HCT116 (cell line): Measurements from ENCODE around the gene GOLGA1. TPM values are rescaled to one million over a fixed set of nuclear protein-coding genes. Genes with fewer than 3 reads are reported as not detected.

ENCODE experiments used
- ATAC-seq: fragments of 200-7000 bp; cut with Tn5 transposase; 2 replicates; pipeline ENCODE4 v1.9.1; 2020; ENCODE audit warnings: mild to moderate bottlenecking, moderate library complexity
- BruUV-seq: library from RNA; stranded (reverse); fragments of 400-500 nt; replicated peaks from 2 replicates; lab custom pipeline; 2021; lab: Mats Ljungman, UMichigan
- CTCF ChIA-PET: fragments of 300-600 bp; sonication (Branson Sonifier 250); formaldehyde crosslinking; loops from one replicate; lab custom pipeline; 2021; ENCODE audit warnings: antibody characterized with exemption; lab: Charles Lee
- POLR2A ChIA-PET: fragments of 300-600, 350-600 bp; sonication (Branson Sonifier 250); formaldehyde crosslinking; loops from one replicate; lab custom pipeline; 2021; ENCODE audit warnings: antibody characterized with exemption; lab: Charles Lee
- RAD21 ChIA-PET, 2 experiments: fragments of 300-600 bp; sonication (Branson Sonifier 250); formaldehyde crosslinking; loops; one replicate each; lab custom pipeline; 2023; ENCODE audit warnings: low total read pairs in 2 of 2; ENCODE audit not compliant: uncharacterized antibody in 2 of 2, unreplicated experiment in 2 of 2, low non-redundant PET in 1 of 2; lab: Charles Lee
- DNase-seq: peaks from one replicate; pipeline ENCODE4 v3.0.0-alpha.2; 2010; ENCODE audit warnings: low read depth, low spot score
- H2AFZ ChIP-seq: fragments of 200-600 bp; shearing (Covaris generic), sonication (generic); 2 replicates; pipeline ENCODE4 v1.6.1; 2017; ENCODE audit warnings: low read depth, mixed run types, mixed read lengths, antibody characterized with exemption, low read length; ENCODE audit not compliant: poor library complexity, severe bottlenecking
- H3K27ac ChIP-seq: 2 replicates; pipeline ENCODE4 v1.5.1; 2012; ENCODE audit warnings: low read depth, low read length
- H3K27me3 ChIP-seq: fragments of 200-600 bp; sonication (generic); 2 replicates; pipeline ENCODE4 v1.6.1; 2016; ENCODE audit warnings: mixed run types, low read length, mixed read lengths; ENCODE audit not compliant: insufficient read depth
- H3K36me3 ChIP-seq, 2 experiments: fragments of 200-500 bp in 1 of 2; fragments of 200-600 bp in 1 of 2; sonication (Bioruptor generic) in 1 of 2; sonication (generic) in 1 of 2; 2 replicates each; pipeline versions ENCODE4 v1.5.1 to v1.6.1; 2014 to 2016; ENCODE audit warnings: low read length in 2 of 2, inconsistent platforms in 1 of 2, mixed read lengths in 1 of 2, mixed run types in 1 of 2; ENCODE audit not compliant: insufficient read depth in 2 of 2, control insufficient read depth in 1 of 2
- H3K4me1 ChIP-seq, 2 experiments: fragments of 200-600 bp in 1 of 2; sonication (generic) in 1 of 2; 2 replicates each; pipeline versions ENCODE4 v1.5.1 to v1.6.1; 2012 to 2017; ENCODE audit warnings: low read length in 2 of 2, inconsistent platforms in 1 of 2, mild to moderate bottlenecking in 1 of 2, mixed read lengths in 1 of 2, mixed run types in 1 of 2, moderate library complexity in 1 of 2; ENCODE audit not compliant: insufficient read depth in 2 of 2, control insufficient read depth in 1 of 2
- H3K4me2 ChIP-seq: fragments of 200-600 bp; sonication (generic); 2 replicates; pipeline ENCODE4 v1.6.1; 2017; ENCODE audit warnings: mixed run types, low read length, mixed read lengths
- H3K4me3 ChIP-seq, 2 experiments: fragments of 200-600 bp in 1 of 2; sonication (generic) in 1 of 2; replicated peaks in 1 of 2; 2 replicates each; pipeline ENCODE4 v1.5.1; 2011 to 2016; ENCODE audit warnings: low read length in 2 of 2, control low read depth in 1 of 2, low read depth in 1 of 2, mild to moderate bottlenecking in 1 of 2, mixed read lengths in 1 of 2, mixed run types in 1 of 2
- H3K79me2 ChIP-seq: fragments of 200-600 bp; sonication (generic); 2 replicates; pipeline ENCODE4 v1.6.1; 2017; ENCODE audit warnings: mild to moderate bottlenecking, mixed run types, low read length, moderate library complexity, mixed read lengths; ENCODE audit not compliant: insufficient read depth
- H3K9ac ChIP-seq: fragments of 200-600 bp; sonication (generic); 2 replicates; pipeline ENCODE4 v1.6.1; 2016; ENCODE audit warnings: low read length, mixed read lengths
- H3K9me2 ChIP-seq: fragments of 200-600 bp; sonication (generic), shearing (Covaris generic); 2 replicates; pipeline ENCODE4 v1.6.1; 2017; ENCODE audit warnings: mixed run types, mild to moderate bottlenecking, moderate library complexity; ENCODE audit not compliant: insufficient read depth
- H3K9me3 ChIP-seq, 2 experiments: fragments of 200-500 bp in 1 of 2; fragments of 200-600 bp in 1 of 2; sonication (Bioruptor generic) in 1 of 2; sonication (generic) in 1 of 2; 2 replicates each; pipeline ENCODE4 v1.6.1; 2014 to 2017; ENCODE audit warnings: low read length in 2 of 2, mixed read lengths in 2 of 2, inconsistent platforms in 1 of 2, low read depth in 1 of 2, mild to moderate bottlenecking in 1 of 2, mixed run types in 1 of 2, moderate library complexity in 1 of 2; ENCODE audit not compliant: control insufficient read depth in 1 of 2, insufficient read depth in 1 of 2
- H4K20me1 ChIP-seq: fragments of 200-600 bp; sonication (generic), shearing (Covaris generic); 2 replicates; pipeline ENCODE4 v1.6.1; 2017; ENCODE audit warnings: mixed run types, mild to moderate bottlenecking, moderate library complexity; ENCODE audit not compliant: insufficient read depth
- CBX3 ChIP-seq: IDR thresholded peaks from 2 replicates; pipeline ENCODE4 v1.6.1; 2012; ENCODE audit warnings: low read depth
- EGR1 ChIP-seq: IDR thresholded peaks from 2 replicates; pipeline ENCODE4 v1.6.1; 2012; ENCODE audit warnings: low read depth
- EZH2 ChIP-seq: fragments of 200-600 bp; sonication (generic); IDR thresholded peaks from 2 replicates; pipeline ENCODE4 v1.6.1; 2017; ENCODE audit warnings: antibody characterized with exemption, mixed run types
- POLR2AphosphoS5 ChIP-seq: IDR thresholded peaks from 2 replicates; pipeline ENCODE4 v1.6.1; 2011; ENCODE audit warnings: mild to moderate bottlenecking, low read depth, low read length, moderate library complexity
- REST ChIP-seq: IDR thresholded peaks from 2 replicates; pipeline ENCODE4 v1.6.1; 2012; ENCODE audit warnings: low read depth
- TCF7L2 ChIP-seq: IDR thresholded peaks from 2 replicates; pipeline ENCODE4 v1.7.0; 2011; ENCODE audit warnings: borderline replicate concordance, inconsistent platforms; ENCODE audit not compliant: insufficient read depth, insufficient read length; ENCODE audit errors: extremely low read depth
- ZFX ChIP-seq: fragments of 450-650 bp; IDR thresholded peaks from 2 replicates; pipeline ENCODE4 v1.6.1; 2017
- intact Hi-C: fragments of 100-400 bp; cut with micrococcal nuclease; formaldehyde crosslinking; loops from 2 replicates; pipeline ENCODE4 v1.10.0; 2022
- total RNA-seq: library from RNA; stranded (reverse); gene quantifications from one replicate; pipeline ENCODE4 v1.2.1, GENCODE V29; 2021; ENCODE audit not compliant: unreplicated experiment

GOLGA1 gene
- total RNA-seq, 1 experiment from 2014 or later, result 13.1 TPM

GRCh38 chr9:124973807-124974206 is 32.9 kb upstream of the GOLGA1 start:
- BruUV-seq, result no TSS peak
- no peak for ATAC-seq
- Histone ChIP-seq H3K4me3 (no peak overlapping the region), H3K4me2 (no peak overlapping the region), H2AFZ (no peak overlapping the region), H3K79me2 (no peaks in the 10 kb centered on the region), H3K9me2 (no peaks in the 10 kb centered on the region), H3K4me1 (no peaks in the 10 kb centered on the region), H3K36me3 (peaks cover 0 to 3% of the 10 kb centered on the region in 2 experiments; a peak in 1 of 4 replicates), H4K20me1 (no peaks in the 10 kb centered on the region), H3K9ac (no peak overlapping the region), H3K9me3 (no peaks in the 10 kb centered on the region), H3K27ac (no peak overlapping the region)
- ChIA-PET CTCF (no interaction called here), RAD21 (no interaction called here), POLR2A (no interaction called here)
- intact Hi-C loops, result no loop called here
- no peak for DNase-seq
- TF ChIP-seq POLR2AphosphoS5, result no peak
- no peak for TF ChIP-seq REST
- no peak for TF ChIP-seq TCF7L2
- TF ChIP-seq CBX3, result no peak
- no peak for TF ChIP-seq EGR1
- TF ChIP-seq EZH2, result no peak
- TF ChIP-seq, all 23 proteins: peak for 0
- H3K27me3 ChIP-seq, result no peaks in the 10 kb centered on the region

- Histone ChIP-seq H3K9ac (no peak overlapping the region), H3K9me3 (no peaks in the 10 kb centered on the region), H3K9me2 (no peaks in the 10 kb centered on the region), H3K4me1 (no peaks in the 10 kb centered on the region), H3K36me3 (peaks cover 0 to 3% of the 10 kb centered on the region in 2 experiments; a peak in 1 of 4 replicates), H4K20me1 (no peaks in the 10 kb centered on the region), H3K27ac (no peak overlapping the region), H3K4me2 (no peak overlapping the region), H3K27me3 (no peaks in the 10 kb centered on the region), H2AFZ (no peak overlapping the region), H3K79me2 (no peaks in the 10 kb centered on the region), H3K4me3 (no peak overlapping the region)
- no TSS peak for BruUV-seq
- intact Hi-C loops, result no loop called here
- POLR2A ChIA-PET, result no interaction called here
- ATAC-seq (no peak), DNase-seq (no peak)
- no peak for TF ChIP-seq ZFX
- CTCF ChIA-PET, result no interaction called here
- RAD21 ChIA-PET, result no interaction called here
Measured at GRCh38 chr9:124972241-124972770, 31.4 kb upstream of the GOLGA1 start.
